DOHH2 (cell line): ENCODE measurements around the gene PKP3.
"Not testable (repeated sequence)": the region's sequence is repeated elsewhere in the genome, so short reads cannot be mapped to it uniquely, and the experiment has no call there.

Source experiments
- H3F3A ChIP-seq: fragments of 200-600 bp; sonication (generic), shearing (Covaris generic); 2 replicates; pipeline ENCODE4 v1.6.0; 2016; ENCODE audit warnings: antibody characterized with exemption, mild to moderate bottlenecking; ENCODE audit not compliant: control insufficient read depth, insufficient read depth
- H3K27ac ChIP-seq: fragments of 200-600 bp; sonication (generic); 2 replicates; pipeline ENCODE4 v1.5.1; 2014; ENCODE audit warnings: low read depth, mild to moderate bottlenecking, low read length, moderate library complexity
- H3K27me3 ChIP-seq: fragments of 200-600 bp; sonication (generic); 2 replicates; pipeline ENCODE4 v1.6.1; 2014; ENCODE audit warnings: mild to moderate bottlenecking, low read length, mixed read lengths; ENCODE audit not compliant: control insufficient read depth
- H3K36me3 ChIP-seq: fragments of 200-600 bp; sonication (generic); 2 replicates; pipeline ENCODE4 v1.6.1; 2014; ENCODE audit warnings: mild to moderate bottlenecking, low read length, moderate library complexity, mixed read lengths; ENCODE audit not compliant: control insufficient read depth
- H3K4me1 ChIP-seq: fragments of 200-600 bp; sonication (generic); 2 replicates; pipeline ENCODE4 v1.6.1; 2014; ENCODE audit warnings: mild to moderate bottlenecking, low read length, mixed read lengths; ENCODE audit not compliant: control insufficient read depth
- H3K4me2 ChIP-seq: fragments of 200-600 bp; sonication (generic); 2 replicates; pipeline ENCODE4 v1.6.0; 2014; ENCODE audit warnings: mild to moderate bottlenecking, low read length, moderate library complexity
- H3K4me3 ChIP-seq: fragments of 200-600 bp; sonication (generic); 2 replicates; pipeline ENCODE4 v1.5.1; 2014; ENCODE audit warnings: mild to moderate bottlenecking, low read length, mixed read lengths
- H3K79me2 ChIP-seq: fragments of 200-600 bp; sonication (generic); 2 replicates; pipeline ENCODE4 v1.6.1; 2014; ENCODE audit warnings: mild to moderate bottlenecking, low read length, mixed read lengths; ENCODE audit not compliant: control insufficient read depth
- H3K9me2 ChIP-seq: fragments of 200-600 bp; sonication (generic); replicated peaks from 2 replicates; pipeline ENCODE4 v1.6.1; 2014; ENCODE audit warnings: mild to moderate bottlenecking, low read length, mixed read lengths; ENCODE audit not compliant: control insufficient read depth
- H3K9me3 ChIP-seq: fragments of 200-600 bp; sonication (generic); 2 replicates; pipeline ENCODE4 v1.6.1; 2014; ENCODE audit warnings: antibody characterized with exemption, low read length, mixed read lengths; ENCODE audit not compliant: control insufficient read depth, insufficient read depth
- H4K20me1 ChIP-seq: fragments of 200-600 bp; sonication (generic); 2 replicates; pipeline ENCODE4 v1.6.0; 2014; ENCODE audit warnings: low read depth, mild to moderate bottlenecking, antibody characterized with exemption, low read length, moderate library complexity; ENCODE audit not compliant: control insufficient read depth, insufficient read depth
- CTCF ChIP-seq: fragments of 200-600 bp; sonication (generic); IDR thresholded peaks from one replicate; pipeline ENCODE4 v1.5.1; 2014; ENCODE audit warnings: antibody characterized with exemption, mild to moderate bottlenecking, low read depth, low read length; ENCODE audit not compliant: poor library complexity, severe bottlenecking
- EZH2phosphoT487 ChIP-seq: fragments of 200-600 bp; sonication (generic); IDR thresholded peaks from 2 replicates; pipeline ENCODE4 v1.6.1; 2017; ENCODE audit warnings: borderline replicate concordance, mild to moderate bottlenecking, antibody characterized with exemption, low read length, moderate library complexity, mixed read lengths

Gene PKP3

GRCh38 chr11:394034-394857 is at the start of gene PKP3:
PKP3 (plus strand) TSS chr11:394209; CDS start chr11:394293, 84 bp downstream.
- Histone ChIP-seq H3K4me3 (no peak within 1 kb of the TSS), H3K4me2 (no peak within 1 kb of the TSS), H3K9me2 (no peaks in the 10 kb centered on the region), H4K20me1 (no peaks in the 10 kb centered on the region), H3K4me1 (peaks cover 6% of the 10 kb centered on the region), H3F3A (no peaks in the 10 kb centered on the region), H3K9me3 (no peaks in the 10 kb centered on the region), H3K27ac (no peak within 1 kb of the TSS), H3K79me2 (no peaks in the 10 kb centered on the region), H3K27me3 (peaks cover 2% of the 10 kb centered on the region; the same call in 1 of the 2 replicates), H3K36me3 (no peaks in the 10 kb centered on the region)
- TF ChIP-seq EZH2phosphoT487 = no peak
- no peak for TF ChIP-seq CTCF

GRCh38 chr11:344836-345578 is 49.0 kb upstream of the PKP3 start:
- H3K4me3 ChIP-seq = no peak overlapping the region
- H3K9me2 ChIP-seq = no peaks in the 10 kb centered on the region
- no peaks in the 10 kb centered on the region for H3K36me3 ChIP-seq
- H3K4me2 ChIP-seq = no peak overlapping the region
- no peaks in the 10 kb centered on the region for H3K79me2 ChIP-seq
- H3K4me1 ChIP-seq = peaks cover 21% of the 10 kb centered on the region
- no peak overlapping the region for H3K27ac ChIP-seq
- no peaks in the 10 kb centered on the region for H3K9me3 ChIP-seq
- no peaks in the 10 kb centered on the region for H4K20me1 ChIP-seq
- TF ChIP-seq CTCF = no peak
- no peak for TF ChIP-seq EZH2phosphoT487
- peaks cover 7% of the 10 kb centered on the region for H3F3A ChIP-seq
- H3K27me3 ChIP-seq = peaks cover 4% of the 10 kb centered on the region; the same call in 1 of the 2 replicates

- Histone ChIP-seq H3K9me3 (no peaks in the 10 kb centered on the region), H3K4me2 (no peak overlapping the region), H3K27ac (no peak overlapping the region), H3K36me3 (no peaks in the 10 kb centered on the region), H3K9me2 (no peaks in the 10 kb centered on the region), H3K27me3 (peaks cover 8% of the 10 kb centered on the region; the same call in 1 of the 2 replicates), H3K4me1 (peaks cover 12% of the 10 kb centered on the region), H3F3A (peaks cover 7% of the 10 kb centered on the region), H4K20me1 (no peaks in the 10 kb centered on the region), H3K4me3 (no peak overlapping the region), H3K79me2 (no peaks in the 10 kb centered on the region)
- TF ChIP-seq EZH2phosphoT487 (no peak), CTCF (no peak)
Measured at GRCh38 chr11:346529-346928, 47.5 kb upstream of the PKP3 start.

- not testable (repeated sequence) for H3K4me2 ChIP-seq, H3K4me3 ChIP-seq
Measured at GRCh38 chr11:349270-349954, 44.6 kb upstream of the PKP3 start.

GRCh38 chr11:350033-350722 is 43.8 kb upstream of the PKP3 start:
- not testable (repeated sequence) for H3K9me2 ChIP-seq, H3K36me3 ChIP-seq, H3K4me3 ChIP-seq, H4K20me1 ChIP-seq, H3K27me3 ChIP-seq, H3K79me2 ChIP-seq, H3K9me3 ChIP-seq, H3K27ac ChIP-seq
- H3F3A ChIP-seq = peaks cover 10% of the 10 kb centered on the region
- peaks cover 16% of the 10 kb centered on the region for H3K4me1 ChIP-seq
- peak overlapping the region; percentile 12; the same call in 1 of the 2 replicates for H3K4me2 ChIP-seq

More at GRCh38 chr11:349270-349954, 44.6 kb upstream of the PKP3 start:
- H3K27me3 ChIP-seq, H3K79me2 ChIP-seq, H3K36me3 ChIP-seq, H3K4me1 ChIP-seq, H4K20me1 ChIP-seq, H3K9me3 ChIP-seq, H3K27ac ChIP-seq, H3K9me2 ChIP-seq, H3F3A ChIP-seq: not testable (repeated sequence)
